GM18870 (cell line): ENCODE results near the gene SYNGR1.

Experiments
- ATAC-seq: cut with Tn5 transposase; IDR thresholded peaks from one replicate; pipeline ENCODE4 v1.9.1; 2021; ENCODE audit warnings: moderate library complexity; ENCODE audit not compliant: unreplicated experiment

The SYNGR1 gene

DNA sequence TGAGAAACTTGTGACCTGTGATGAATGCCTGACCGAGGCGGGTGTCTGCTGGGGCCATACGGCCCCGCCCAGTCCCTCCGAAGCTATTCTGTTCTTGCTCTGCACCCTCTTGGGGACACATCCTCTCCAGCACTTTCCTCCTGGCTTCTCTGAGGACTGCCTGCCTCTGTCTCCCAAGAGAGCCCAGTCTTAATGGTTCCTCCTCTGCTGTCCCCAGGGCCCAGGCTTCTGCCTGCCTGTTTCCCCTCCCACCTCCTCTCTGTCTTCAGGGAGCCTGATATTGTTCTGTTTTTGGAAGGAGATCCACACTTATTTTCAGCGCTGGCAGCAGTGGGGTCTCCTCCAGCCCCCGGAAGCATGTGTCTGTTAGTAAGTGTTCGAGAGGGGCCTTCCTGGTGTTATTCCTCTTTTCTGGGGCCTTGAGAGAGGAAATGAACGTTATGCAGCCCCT, 18.7 kb downstream of the SYNGR1 start:
- ATAC-seq, result no peak

DNA sequence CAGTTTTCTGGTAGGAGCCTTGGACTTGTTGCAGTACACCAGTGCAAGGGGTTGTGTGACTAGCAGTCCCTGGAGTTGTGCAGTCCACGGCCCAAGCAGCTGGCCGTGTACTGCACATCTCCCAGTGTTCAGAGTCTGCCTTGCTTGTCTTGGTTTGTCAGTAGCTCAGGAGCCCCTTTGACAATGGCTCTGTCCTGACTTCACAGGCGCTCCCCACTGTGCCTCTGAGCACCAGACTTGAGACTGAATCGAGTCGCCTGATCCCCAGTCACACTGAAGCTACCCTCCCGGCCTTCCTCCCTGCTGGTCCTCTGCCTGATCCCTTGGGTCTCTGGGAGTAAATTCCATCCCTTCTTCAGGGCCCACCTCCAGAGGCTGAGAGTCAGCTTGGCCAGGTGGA, 19.4 kb downstream of the SYNGR1 start:
- ATAC-seq, result no peak

DNA sequence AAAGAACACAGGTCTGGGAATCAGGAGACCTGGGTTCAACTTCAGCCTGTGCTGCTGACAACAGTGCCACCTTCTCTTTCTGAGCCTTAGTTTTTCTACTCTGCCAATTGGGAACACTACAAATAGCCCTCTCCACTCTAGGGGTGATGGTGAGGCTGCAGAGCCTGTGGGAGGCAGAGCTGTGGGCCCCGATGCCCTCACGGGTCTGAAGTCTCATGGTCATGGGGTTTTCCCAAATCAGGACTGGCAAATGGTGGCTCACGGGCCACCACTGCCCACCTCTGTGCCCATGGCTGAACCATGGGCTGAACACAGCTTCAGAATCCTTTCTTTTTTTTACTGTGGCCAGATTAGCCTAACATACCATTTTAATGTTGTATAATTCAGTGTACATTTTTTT, 19.8 kb downstream of the SYNGR1 start:
- no peak for ATAC-seq

DNA sequence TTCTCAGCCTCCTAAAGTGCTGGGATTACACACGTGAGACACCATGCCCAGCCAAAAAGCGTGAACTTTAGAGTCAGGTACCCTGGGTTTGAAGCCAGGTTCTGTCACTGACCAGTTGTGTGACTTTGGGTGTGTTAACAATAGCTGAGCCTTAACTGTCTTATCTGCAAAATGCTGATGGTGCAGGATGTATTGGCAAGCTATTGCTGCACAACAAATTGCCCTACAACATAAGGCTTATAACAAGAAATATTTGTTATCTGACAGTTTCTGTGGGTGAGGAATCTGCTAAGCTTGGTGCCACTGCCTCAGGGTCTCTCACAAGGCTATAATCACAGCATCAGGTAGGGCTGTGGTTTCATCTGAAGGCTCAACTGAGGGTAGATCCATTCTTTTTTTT, 21.9 kb downstream of the SYNGR1 start:
- ATAC-seq, result no peak

DNA sequence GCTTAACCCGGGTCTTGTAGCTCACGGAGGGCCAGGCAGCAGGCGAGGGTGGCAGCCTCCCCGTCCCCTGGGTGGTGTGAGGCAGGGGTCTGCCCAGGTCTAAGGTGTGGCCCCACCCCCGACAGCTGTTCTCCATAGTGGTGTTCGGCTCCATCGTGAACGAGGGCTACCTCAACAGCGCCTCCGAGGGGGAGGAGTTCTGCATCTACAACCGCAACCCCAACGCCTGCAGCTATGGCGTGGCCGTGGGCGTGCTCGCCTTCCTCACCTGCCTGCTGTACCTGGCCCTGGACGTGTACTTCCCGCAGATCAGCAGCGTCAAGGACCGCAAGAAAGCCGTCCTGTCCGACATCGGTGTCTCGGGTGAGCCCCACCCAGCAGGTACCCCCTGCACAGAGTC, 24.4 kb downstream of the SYNGR1 start:
- ATAC-seq, result no peak

DNA sequence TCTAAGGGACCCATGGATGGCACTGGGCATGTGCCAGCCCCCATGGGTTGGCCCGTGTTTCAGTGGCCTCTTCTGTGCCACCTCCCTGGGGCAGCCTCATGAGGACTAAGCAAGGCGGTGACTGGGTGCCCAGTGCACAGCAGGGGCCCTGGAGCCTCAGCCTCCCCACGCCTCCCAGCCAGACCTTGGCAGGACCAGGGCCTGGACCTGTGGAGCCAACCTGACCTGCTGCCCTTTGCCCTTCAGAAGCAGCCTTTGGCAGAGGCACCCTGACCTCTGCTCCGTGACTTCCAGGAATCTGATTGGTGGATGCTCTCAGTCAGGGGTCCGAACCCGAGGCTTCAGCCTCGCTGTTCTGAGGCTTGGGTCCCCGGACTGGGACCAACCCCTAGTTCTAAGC, 25.0 kb downstream of the SYNGR1 start:
- ATAC-seq, result no peak

DNA sequence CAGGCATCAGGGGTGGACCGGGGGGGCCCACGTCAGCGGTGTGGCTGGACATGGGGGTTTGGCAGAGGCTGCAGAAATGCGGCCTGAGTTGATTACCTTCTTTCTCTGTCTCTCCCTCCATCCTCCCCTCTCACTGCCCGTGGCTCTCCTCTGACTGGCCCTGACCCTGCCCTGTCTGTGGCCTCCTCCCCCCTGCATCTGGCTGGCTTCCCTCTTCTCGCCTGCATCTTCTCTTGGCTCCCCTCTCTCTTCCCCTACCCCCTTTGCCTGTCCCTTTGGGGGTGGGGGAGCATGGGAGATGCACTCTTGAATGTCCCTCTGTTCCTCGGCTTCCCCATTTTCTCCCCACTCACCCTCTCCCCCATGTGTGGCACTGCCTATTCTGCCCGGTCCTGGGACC, 25.9 kb downstream of the SYNGR1 start:
- no peak for ATAC-seq

DNA sequence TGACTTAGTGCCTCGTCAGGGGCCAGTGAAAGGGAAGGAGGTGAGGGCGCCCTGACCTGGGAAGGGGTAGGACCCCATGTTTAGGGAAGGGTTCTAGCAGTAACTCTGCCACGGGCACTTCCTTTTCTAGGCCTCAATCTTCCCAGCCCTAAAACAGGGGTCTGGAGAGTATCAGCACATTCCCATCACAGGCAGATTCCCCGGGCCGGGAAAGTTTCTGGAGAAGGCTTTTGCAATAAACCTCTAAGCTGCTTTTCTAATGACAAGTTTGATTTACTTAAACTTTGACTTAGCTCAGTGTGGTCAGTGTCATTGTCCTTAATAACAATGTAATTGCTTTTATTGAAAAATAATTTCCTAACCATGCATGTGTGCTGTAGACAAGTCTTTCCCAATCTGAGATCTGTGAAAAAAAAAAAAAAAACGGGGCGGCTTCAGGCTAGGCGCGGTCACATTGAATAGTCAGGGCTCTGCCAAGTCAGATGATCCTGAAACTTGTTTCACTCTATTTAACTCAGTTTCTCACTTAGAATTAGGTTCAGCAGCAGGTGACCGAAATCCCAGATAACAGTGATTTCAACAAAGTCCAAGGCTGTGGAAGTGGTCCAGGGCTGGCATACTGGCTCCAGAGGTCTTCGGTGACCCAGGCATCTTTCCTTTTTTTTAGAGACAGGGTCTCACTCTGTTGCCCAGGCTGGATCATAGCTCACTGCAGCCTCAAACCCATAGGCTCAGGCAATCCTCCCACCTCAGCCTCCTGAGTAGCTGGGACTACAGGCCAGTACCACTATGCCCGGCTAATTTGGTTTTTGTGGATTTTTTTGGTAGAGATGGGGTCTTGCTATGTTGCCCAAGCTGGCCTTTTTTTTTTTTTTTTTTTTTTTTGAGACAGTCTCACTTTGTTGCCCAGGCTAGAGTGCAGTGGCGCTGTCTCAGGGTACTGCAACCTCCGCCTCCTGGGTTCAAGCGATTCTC, 30.3 kb downstream of the SYNGR1 start:
- ATAC-seq, result no peak

DNA sequence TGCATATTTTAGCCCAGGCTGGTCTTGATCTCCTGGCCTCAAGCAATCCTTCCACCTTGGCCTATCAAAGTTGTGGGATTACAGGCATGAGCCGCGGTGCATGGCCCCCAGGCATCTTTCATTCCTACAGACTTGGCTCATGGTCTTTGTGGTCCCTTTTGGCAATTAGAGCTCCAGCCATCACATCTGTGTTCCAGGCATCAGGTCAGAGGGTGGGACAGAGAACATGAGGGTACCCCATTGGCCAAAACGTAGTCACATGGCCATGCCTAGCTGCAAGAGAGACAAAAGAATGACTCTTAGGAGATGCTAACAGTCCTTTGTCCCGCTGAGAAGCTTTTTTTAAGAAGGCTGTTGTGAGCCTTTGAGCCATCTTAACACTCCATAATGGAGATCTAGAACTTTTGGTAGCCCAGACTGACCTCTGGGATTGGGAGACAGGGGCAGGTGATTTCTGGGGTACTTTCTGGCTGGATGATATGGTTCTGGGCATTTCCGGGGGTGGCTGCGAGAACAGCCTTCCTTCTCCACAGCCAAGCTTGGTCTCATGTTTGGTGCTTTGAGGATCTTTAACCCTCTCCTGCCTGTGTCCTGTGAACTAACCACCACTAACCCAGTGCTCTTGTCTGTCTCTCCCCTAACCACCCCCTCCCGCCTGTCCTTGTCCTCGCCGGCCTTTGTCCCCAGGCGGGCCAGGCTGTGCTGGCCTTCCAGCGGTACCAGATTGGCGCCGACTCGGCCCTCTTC, 31.4 kb downstream of the SYNGR1 start:
- no peak for ATAC-seq

DNA sequence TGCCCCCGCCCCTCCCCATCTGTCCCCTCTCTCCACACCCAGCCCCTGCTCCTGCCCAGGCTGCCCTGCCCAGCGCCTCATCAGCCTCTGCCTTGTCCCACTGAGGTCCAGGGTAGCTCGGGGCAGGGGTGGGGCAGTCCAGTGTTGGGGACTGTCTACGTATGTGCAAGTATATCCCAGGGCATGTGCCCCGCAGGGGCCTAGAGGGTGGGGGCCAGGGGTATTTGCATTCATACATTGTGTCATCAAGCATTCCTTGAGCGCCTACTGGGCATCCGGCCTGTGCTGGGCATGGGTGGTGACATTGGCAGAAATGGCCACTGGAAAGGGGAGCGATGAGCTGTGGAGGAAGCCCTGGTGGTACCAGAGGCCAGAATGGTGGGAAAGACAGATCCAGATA, 32.1 kb downstream of the SYNGR1 start:
- no peak for ATAC-seq

DNA sequence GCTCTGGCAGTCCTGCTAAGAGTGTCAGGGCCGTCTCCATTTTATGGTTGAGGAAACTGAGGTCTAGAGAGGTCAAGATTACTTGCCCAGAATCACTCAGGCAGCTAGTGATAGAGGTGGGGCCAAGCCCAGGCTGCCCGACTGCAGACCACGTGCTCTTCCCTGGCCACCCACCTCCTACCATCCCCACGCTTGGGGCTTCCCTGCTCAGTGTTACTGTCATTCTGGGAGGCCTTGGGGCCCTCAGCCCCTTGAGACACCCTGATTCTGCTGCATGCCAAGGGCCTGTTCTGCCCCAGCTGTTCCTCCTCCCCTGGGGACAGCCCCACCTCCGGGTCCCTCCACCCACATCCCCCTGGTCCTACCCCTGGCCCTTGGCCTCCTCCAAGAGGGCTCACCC, 32.6 kb downstream of the SYNGR1 start:
- ATAC-seq, result no peak

DNA sequence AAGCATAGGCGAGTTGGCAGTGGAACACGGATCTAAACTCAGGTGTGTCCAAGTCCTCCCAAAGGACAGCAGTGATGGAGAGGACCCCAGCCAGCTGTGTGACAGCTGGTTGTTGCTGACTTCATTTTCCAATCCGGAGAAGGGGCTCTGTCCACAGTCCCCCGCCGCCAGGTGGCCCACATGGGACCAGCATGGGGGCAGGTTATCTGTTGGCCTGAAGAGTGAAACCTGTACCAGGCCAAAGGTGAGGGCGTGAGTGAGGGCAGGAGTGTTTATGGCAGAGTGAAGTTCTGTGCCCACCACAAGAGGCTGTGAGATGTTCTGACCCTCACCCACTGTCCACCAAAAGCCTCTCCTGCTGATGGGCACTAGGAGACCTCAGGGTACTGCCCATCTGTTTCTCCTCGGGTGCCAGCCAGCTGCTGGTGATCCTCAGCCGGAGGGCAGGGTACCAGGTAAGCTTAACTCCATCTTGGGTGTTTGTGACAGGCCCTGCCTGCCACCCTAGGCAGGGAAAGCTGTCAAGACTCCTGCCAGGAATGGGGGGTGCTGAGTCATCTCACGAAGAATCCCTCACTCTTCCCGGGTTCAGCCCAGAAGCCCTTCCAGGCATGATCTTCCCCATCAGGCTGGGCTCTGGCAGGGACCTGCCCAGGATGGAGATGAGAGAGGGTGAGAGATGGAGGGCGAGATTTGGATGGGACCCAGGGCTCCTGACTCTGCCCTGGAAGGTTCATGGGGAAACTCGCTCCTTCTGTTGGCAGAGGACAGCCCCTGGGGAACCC, 34.2 kb downstream of the SYNGR1 start:
- ATAC-seq, result no peak

DNA sequence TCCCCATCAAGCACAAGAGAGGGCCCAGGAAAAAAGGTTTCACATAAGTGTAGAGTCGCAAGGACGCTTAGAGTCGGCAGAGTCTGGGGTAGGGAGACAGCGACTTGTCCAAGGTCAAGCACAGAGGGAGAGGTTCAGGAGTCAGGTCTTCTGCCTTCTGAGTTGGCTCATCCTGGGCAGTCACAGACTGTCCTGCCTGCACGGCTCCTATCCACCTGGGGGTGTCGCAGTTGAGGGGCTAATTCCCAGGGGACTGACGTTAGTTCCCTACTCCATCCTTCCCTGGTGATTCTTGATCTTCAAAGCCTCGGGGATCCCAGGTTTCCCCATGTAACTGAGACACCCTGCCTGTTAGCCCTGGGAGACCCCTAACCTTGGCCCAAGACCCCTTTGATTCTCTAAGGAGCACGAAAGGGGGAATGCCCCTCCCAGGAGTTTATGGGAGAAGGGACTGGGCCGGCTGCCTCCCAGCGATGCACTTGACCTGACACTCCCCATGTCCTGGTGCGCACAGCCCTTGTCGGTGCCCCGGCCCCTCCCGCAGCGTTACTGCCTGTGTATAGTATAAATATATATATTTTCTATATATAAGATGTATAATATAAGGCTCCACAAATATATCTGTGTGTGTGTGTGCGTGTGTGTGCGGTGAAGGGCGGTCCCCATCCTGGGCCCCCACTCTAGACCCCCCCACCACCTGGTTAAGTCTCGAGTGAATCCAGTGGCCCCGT, 35.1 kb downstream of the SYNGR1 start:
- ATAC-seq, result no peak

DNA sequence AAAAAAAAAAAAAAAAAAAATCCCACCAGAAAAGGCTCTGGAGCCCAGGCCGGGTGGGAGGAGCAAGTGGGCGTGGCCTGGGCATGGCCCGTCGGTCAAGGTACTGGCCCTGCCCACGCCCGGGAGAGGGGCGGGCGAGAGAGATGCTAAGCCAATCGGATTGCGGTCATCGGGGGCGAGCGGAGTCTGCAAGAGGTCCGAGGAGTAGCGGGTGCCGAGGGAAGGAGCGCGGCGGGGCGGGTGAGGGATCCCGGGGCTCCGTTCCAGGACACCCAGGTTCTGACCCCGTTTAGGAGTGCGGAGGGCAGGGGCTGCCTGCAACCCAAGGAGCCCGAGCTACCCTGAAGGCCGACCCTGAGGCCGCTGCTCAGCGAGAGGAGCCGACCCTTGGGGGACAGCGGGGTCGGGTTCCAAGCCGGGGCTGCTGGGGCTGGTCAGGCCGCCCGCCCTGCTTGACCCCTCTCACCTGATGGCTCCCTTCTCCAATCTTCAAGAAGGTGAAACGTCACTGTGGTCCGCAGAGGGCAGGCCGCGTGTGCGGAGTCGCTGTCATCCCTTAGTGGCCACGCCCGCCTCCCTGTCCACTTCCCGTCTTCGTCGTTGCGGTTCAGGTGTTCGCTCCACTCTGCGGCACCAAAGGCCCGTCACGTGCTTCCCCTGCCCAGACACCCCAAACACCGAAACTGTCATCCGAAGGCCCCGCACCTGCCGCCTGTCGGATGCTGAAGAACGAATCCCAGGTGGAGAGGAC, 38.6 kb downstream of the SYNGR1 start:
- no peak for ATAC-seq

DNA sequence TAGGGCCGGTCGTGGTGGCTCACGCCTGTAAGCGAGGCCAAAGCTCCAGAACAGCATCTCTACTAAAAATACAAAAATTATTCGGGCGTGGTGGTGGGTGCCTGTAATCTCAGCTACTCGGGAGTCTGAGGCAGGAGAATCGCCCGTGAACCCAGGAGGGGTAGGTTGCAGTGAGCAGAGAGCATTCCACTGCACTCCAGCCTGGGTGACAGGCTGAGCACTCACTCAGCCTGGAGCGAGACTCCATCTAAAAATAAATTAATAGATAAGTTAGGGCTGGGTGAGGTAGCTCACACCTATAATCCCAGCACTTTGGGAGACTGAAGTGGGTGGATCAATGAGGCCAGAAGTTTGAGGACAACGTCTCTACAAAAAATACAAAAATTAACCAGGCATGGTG, 39.6 kb downstream of the SYNGR1 start:
- no peak for ATAC-seq

DNA sequence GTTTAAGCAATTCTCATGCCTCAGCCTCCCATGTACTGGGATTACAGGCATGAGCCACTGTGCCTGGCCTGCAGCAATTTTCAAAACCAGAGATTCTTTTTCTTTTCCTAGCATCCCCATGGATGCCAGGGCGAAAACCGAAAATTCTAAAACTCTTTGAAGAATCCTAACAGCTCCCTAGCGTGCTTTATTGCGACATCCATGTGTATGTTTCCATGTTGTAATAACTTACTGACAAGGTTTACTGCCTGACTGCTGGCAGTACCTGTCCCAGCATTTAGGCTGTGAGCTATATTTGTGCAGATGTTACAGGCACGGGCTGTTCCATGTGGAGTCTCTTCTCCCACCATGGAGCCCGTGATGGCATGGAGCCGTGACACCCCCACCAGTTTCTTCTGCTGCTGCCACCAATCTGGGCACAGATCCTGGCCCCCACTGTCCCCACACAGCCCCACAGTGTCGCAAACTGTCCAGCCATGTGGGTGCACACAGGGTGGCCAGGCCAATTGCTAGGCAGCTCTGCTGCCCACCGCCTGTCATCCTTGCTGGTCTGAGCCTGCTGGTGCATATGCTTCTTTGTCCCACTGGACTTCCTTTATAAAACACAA, 42.7 kb downstream of the SYNGR1 start:
- ATAC-seq, result no peak

DNA sequence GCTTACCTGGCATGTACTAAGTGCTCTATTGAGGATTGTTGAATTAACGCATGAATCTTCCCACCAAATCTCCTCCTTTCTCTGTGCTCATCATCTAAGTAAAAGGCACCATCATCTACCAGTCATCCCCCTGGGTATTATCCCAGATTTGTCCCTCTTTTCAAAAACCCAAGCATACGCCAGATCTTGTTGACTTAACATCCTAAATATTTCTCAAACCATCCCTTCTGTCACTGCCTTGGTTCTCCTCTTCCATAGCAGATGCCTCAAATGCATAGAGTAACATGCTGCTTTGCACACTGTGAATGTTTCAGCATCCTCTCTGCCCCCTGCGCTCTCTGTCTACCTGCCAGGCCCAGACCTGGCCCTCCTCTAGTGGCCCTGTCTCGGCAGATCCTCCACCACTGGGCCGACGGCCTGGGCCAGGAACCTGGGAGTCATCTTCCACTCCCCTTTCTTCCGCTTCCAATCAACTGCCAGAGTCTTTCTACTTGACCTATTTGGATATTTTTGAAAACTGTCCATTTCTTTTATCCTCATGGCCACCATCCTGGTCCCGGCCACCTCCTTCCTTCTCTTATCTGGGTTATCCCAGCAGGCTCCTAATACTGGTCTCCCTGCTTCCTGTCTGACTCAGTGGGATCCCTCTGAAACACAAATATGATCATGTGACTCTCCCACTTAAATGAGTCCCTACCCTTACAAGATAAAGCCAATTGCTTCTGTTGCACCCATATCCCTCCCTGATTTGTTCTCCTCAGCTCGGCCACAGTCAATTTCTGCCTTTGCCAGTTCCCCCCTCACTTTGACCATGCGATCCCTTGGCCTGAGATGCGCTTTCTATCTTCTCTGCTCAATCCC, 46.4 kb downstream of the SYNGR1 start:
- no peak for ATAC-seq

DNA sequence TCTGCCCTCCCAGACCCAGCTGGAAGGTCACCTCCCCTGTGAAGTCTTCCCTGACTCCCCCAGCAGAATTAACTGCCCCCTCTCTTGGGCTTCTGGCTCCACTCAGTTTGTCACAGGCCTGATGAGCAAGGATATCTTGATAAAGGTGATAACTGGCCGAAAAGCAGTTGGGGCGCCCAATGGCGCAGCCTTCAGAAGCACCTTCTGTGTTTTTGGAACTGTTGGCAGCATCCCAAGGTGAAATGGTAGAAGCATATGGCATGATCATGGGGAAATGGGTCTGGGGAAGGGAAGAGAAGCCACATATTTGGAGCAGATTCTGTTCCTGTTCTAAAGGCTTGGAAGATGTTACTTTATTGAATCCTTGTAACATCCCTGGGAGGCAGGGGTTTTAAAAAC, 47.0 kb downstream of the SYNGR1 start:
- ATAC-seq, result no peak

DNA sequence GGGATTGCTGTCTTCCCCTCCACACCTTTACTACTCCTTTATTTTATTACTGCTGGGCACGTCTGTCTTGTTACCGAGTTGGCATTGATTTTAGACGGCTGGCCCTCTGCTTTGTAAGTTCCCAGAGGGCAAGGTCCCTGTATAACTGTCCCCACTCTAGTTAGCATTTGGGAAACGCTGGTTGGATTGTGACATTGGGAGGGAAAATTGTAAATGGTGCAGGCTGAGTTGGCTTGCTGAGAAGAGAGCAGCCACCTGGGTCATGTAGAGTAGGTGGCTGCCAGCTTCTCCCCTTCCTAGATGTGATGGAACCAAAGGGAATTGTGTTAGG, 51.5 kb downstream of the SYNGR1 start:
- ATAC-seq, result no peak
